Stimulated activated CD4-positive, alpha-beta T cell treated with anti-CD3 and anti-CD28 coated beads, Interleukin-12 subunit alpha, Interleukin-12 subunit beta, amount 100 ng/mL, for 4 hours (primary cell): Measurements from ENCODE around the gene CUX1.
"Not testable (repeated sequence)": the region's sequence is repeated elsewhere in the genome, so short reads cannot be mapped to it uniquely, and the experiment has no call there.

Experiments
- DNase-seq: peaks from one replicate; pipeline ENCODE4 v3.0.0-alpha.2; 2020

CUX1 gene

GRCh38 chr7:102167254-102167653 is 349.8 kb downstream of the CUX1 start:
- no peak for DNase-seq

GRCh38 chr7:102169651-102170392 is 352.4 kb downstream of the CUX1 start:
- DNase-seq = no peak

GRCh38 chr7:102170393-102170970 is 353.1 kb downstream of the CUX1 start:
- no peak for DNase-seq

- DNase-seq = no peak
Observed at GRCh38 chr7:102173669-102174068, 356.2 kb downstream of the CUX1 start.

GRCh38 chr7:102175423-102176170 is 358.2 kb downstream of the CUX1 start:
- no peak for DNase-seq

- DNase-seq = no peak
Observed at GRCh38 chr7:102178410-102178809, 361.0 kb downstream of the CUX1 start.

GRCh38 chr7:102180727-102181126 is 363.3 kb downstream of the CUX1 start:
- DNase-seq = no peak

GRCh38 chr7:102181517-102181916 is 364.1 kb downstream of the CUX1 start:
- no peak for DNase-seq

GRCh38 chr7:102182016-102182415 is 364.6 kb downstream of the CUX1 start:
- no peak for DNase-seq

GRCh38 chr7:102183848-102184247 is 366.4 kb downstream of the CUX1 start:
- not testable (repeated sequence) for DNase-seq

- no peak for DNase-seq
Observed at GRCh38 chr7:102184303-102184702, 366.9 kb downstream of the CUX1 start.

GRCh38 chr7:102185796-102186195 is 368.4 kb downstream of the CUX1 start:
- DNase-seq = no peak

GRCh38 chr7:102186306-102186705 is 368.9 kb downstream of the CUX1 start:
- no peak for DNase-seq

GRCh38 chr7:102188746-102189145 is 371.3 kb downstream of the CUX1 start:
- DNase-seq = no peak

- DNase-seq = no peak
Observed at GRCh38 chr7:102189756-102190155, 372.3 kb downstream of the CUX1 start.

- DNase-seq = no peak
Observed at GRCh38 chr7:102190776-102191350, 373.4 kb downstream of the CUX1 start.

GRCh38 chr7:102191556-102192379 is 374.3 kb downstream of the CUX1 start:
- no peak for DNase-seq

- no peak for DNase-seq
Observed at GRCh38 chr7:102192790-102193189, 375.4 kb downstream of the CUX1 start.

- DNase-seq = no peak
Observed at GRCh38 chr7:102193806-102194205, 376.4 kb downstream of the CUX1 start.

- no peak for DNase-seq
Observed at GRCh38 chr7:102195361-102195760, 377.9 kb downstream of the CUX1 start.

GRCh38 chr7:102196028-102196427 is 378.6 kb downstream of the CUX1 start:
- DNase-seq = no peak

GRCh38 chr7:102197161-102197560 is 379.7 kb downstream of the CUX1 start:
- DNase-seq = no peak

GRCh38 chr7:102197599-102197998 is 380.2 kb downstream of the CUX1 start:
- no peak for DNase-seq
